G401.6 (cell line): ENCODE measurements around the gene OSBPL10.
"Not testable (repeated sequence)": the region's sequence is repeated elsewhere in the genome, so short reads cannot be mapped to it uniquely, and the experiment has no call there.

Experiments used
- FAIRE-seq: peaks from 2 replicates; lab custom pipeline; 2012; peaks lifted over from hg19 to GRCh38; lab: Jason Lieb, UNC

Gene OSBPL10

GRCh38 chr3:31699309-31699953, 281.6 kb downstream of the OSBPL10 start:
- no peak for FAIRE-seq

GRCh38 chr3:31696815-31697548, 284.1 kb downstream of the OSBPL10 start:
- FAIRE-seq, result no peak

- no peak for FAIRE-seq
These were observed 285.1 kb downstream of the OSBPL10 start for GRCh38 chr3:31696009-31696297.

GRCh38 chr3:31695280-31696008, 285.6 kb downstream of the OSBPL10 start:
- FAIRE-seq, result no peak

- no peak for FAIRE-seq
These were observed 287.7 kb downstream of the OSBPL10 start for GRCh38 chr3:31693346-31693745.

- FAIRE-seq, result no peak
These were observed 288.3 kb downstream of the OSBPL10 start for GRCh38 chr3:31692751-31693150.

GRCh38 chr3:31690771-31691170, 290.3 kb downstream of the OSBPL10 start:
- no peak for FAIRE-seq

GRCh38 chr3:31689523-31689922, 291.5 kb downstream of the OSBPL10 start:
- FAIRE-seq, result not testable (repeated sequence)

GRCh38 chr3:31688984-31689383, 292.1 kb downstream of the OSBPL10 start:
- no peak for FAIRE-seq

- FAIRE-seq, result no peak
These were observed 293.9 kb downstream of the OSBPL10 start for GRCh38 chr3:31687020-31687802.

GRCh38 chr3:31680072-31680870, 300.8 kb downstream of the OSBPL10 start:
- FAIRE-seq, result no peak

GRCh38 chr3:31676556-31676955, 304.5 kb downstream of the OSBPL10 start:
- FAIRE-seq, result no peak

GRCh38 chr3:31673950-31674349, 307.1 kb downstream of the OSBPL10 start:
- no peak for FAIRE-seq

- no peak for FAIRE-seq
These were observed 309.1 kb downstream of the OSBPL10 start for GRCh38 chr3:31671976-31672375.

GRCh38 chr3:31671451-31671850, 309.6 kb downstream of the OSBPL10 start:
- FAIRE-seq, result no peak

- FAIRE-seq, result no peak
These were observed 310.3 kb downstream of the OSBPL10 start for GRCh38 chr3:31670722-31671121.

GRCh38 chr3:31670136-31670535, 310.9 kb downstream of the OSBPL10 start:
- no peak for FAIRE-seq

- no peak for FAIRE-seq
These were observed 312.8 kb downstream of the OSBPL10 start for GRCh38 chr3:31668242-31668641.

- FAIRE-seq, result no peak
These were observed 313.5 kb downstream of the OSBPL10 start for GRCh38 chr3:31667582-31667981.

- no peak for FAIRE-seq
These were observed 317.0 kb downstream of the OSBPL10 start for GRCh38 chr3:31664031-31664430.

- FAIRE-seq, result no peak
These were observed 318.9 kb downstream of the OSBPL10 start for GRCh38 chr3:31661993-31662670.
